Epithelial cell of proximal tubule (primary cell): ENCODE data around the gene ETDC. TPM values are rescaled to one million over a fixed set of nuclear protein-coding genes. Genes with fewer than 3 reads are reported as not detected.
"Not testable (repeated sequence)": the region's sequence is repeated elsewhere in the genome, so short reads cannot be mapped to it uniquely, and the experiment has no call there.

ENCODE experiments used
- DNase-seq: peaks from one replicate; pipeline ENCODE4 v3.0.0-alpha.2; 2011; ENCODE audit warnings: low read depth
- H3K4me3 ChIP-seq: 2 replicates; pipeline ENCODE4 v1.5.1; 2011; ENCODE audit warnings: low read depth, mild to moderate bottlenecking, low read length
- CTCF ChIP-seq: conservative IDR thresholded peaks from 2 replicates; pipeline ENCODE4 v1.5.1; 2012; ENCODE audit warnings: low read depth, mild to moderate bottlenecking, low read length
- total RNA-seq: library from RNA; depleted of rRNA; stranded (reverse); fragments of >200 nt; gene quantifications from 2 replicates; pipeline ENCODE4 v1.2.3, GENCODE V29; 2015

The ETDC gene
- total RNA-seq, 1 donor from 2014 or later: not detected

GRCh38 chrX:135295944-135296305 lies 13.4 kb upstream of the ETDC start:
- no peak for DNase-seq
- no peak overlapping the region for H3K4me3 ChIP-seq
- TF ChIP-seq CTCF: no peak

GRCh38 chrX:135302269-135302873 lies 6.9 kb upstream of the ETDC start:
- no peak for DNase-seq
- no peak for TF ChIP-seq CTCF
- H3K4me3 ChIP-seq: no peak overlapping the region

GRCh38 chrX:135304741-135305140 lies 4.5 kb upstream of the ETDC start:
- no peak overlapping the region for H3K4me3 ChIP-seq
- DNase-seq: no peak
- TF ChIP-seq CTCF: no peak

GRCh38 chrX:135307171-135307570 lies 2.1 kb upstream of the ETDC start:
- DNase-seq: no peak
- no peak overlapping the region for H3K4me3 ChIP-seq
- TF ChIP-seq CTCF: no peak

GRCh38 chrX:135308345-135308855 lies 880 bp upstream of the ETDC start:
- no peak for TF ChIP-seq CTCF
- no peak for DNase-seq
- no peak overlapping the region for H3K4me3 ChIP-seq

GRCh38 chrX:135315864-135316263 lies 6.6 kb downstream of the ETDC start:
- TF ChIP-seq CTCF: no peak
- DNase-seq: no peak
- no peak overlapping the region for H3K4me3 ChIP-seq

GRCh38 chrX:135324463-135324862 lies 15.2 kb downstream of the ETDC start:
- DNase-seq: no peak
- no peak for TF ChIP-seq CTCF
- H3K4me3 ChIP-seq: no peak overlapping the region

- not testable (repeated sequence) for H3K4me3 ChIP-seq, DNase-seq
Measured at GRCh38 chrX:135325036-135325818, 15.9 kb downstream of the ETDC start.
